NAMALWA (cell line): ENCODE results near the gene PSG11.
"Not testable (repeated sequence)": the region's sequence is repeated elsewhere in the genome, so short reads cannot be mapped to it uniquely, and the experiment has no call there.

ENCODE experiments used
- DNase-seq: peaks from one replicate; pipeline ENCODE4 v3.0.0-alpha.2; 2015; ENCODE audit warnings: low spot score

PSG11 gene

DNA sequence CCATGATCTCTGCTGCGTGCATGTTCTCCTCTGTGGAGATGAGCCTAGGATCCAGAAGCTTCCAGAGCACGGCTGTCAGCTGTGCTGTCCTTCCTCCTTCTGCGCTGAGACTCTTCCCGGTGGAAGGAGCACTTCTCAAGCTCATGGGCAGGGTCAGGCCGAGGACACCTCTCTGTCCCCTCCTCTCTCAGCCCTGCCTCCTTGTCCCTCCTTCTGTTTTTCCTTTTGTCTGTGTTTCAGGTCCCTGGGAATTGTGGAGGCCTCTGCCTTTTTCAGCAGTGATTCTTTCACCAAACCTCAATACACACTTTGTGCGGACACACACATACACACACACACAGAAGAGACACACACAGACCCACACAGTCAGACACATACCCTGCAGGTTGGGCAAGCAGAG is at the start of gene PSG11:
Gene PSG11 (minus strand): TSS at position 101 of the 400 bp plus-strand sequence. CDS start 97 bp downstream, at position 4.
- DNase-seq: not testable (repeated sequence)

DNA sequence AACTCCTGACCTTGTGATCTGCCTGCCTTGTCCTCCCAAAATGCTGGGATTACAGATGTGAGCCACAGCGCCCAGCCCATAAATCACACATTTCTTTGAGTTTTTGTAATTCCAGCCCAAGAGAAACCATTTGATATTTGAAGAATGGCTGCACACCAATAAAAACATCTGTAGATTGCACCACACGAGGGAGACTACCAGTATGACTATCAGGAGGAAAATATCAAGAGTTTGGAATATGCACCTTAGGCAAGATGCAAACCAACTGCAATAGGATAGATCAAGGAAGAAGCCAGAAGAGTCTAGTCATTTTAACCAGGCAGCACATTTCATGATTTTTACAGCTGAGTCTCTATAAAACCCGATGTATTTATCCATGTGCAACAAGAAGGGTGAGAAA is 36.1 kb upstream of the PSG11 start:
- not testable (repeated sequence) for DNase-seq

DNA sequence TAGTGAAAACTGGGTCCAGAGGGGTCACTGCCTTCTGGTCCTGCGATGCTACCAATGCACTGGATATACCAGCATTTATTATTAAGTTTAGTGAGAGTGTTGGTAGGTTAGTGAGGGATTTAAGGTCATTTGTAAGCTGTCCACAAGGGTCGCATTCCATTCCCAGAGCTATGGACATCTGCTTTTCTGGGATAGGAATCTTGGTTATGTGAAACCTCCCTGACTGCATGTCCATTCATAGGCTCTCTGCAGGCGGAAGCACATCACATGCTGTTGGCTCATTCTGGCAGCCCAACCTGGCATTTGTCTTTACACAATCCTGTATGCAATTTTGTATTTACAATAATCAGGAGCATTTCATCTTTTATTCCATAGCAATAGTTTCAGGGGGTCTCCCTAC is 35.1 kb upstream of the PSG11 start:
- not testable (repeated sequence) for DNase-seq

DNA sequence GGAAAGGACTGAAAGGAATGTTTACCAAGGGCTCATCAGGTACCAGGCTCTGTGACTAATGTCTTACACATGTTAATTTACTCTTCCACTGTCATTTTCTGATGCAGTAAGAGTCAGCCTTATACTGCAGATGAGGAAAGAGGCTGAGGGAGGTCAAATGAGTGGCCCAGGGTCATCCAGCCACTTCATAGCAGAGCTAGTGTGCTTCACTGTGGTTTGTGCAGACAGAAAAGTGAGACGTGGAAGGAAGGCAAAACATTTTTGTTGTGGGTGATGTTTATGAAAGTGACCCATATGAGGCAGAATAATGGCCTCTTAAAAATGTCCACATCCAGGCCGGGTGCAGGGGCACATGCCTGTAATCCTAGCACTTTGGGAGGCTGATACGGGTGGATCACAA is 34.0 kb upstream of the PSG11 start:
- DNase-seq: not testable (repeated sequence)

DNA sequence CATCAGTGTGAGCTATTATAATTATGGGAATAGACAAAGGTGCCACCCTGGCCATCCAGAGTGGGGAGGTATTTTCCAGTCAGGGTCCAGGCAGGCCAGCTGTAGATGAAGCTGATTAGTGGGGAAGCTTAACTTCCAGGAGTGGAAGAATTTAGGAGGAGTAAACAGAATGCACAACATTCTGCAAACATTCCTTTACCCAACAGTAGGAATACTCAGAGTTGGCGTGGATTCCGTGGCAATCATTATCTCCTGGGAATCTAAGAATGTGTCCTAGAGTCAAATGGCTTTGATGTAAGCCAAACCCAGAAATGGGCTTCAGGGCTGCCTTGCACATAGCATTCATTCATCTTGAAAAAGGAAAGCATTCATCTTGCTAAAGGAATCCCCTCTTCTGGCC is 33.2 kb upstream of the PSG11 start:
- DNase-seq: not testable (repeated sequence)

DNA sequence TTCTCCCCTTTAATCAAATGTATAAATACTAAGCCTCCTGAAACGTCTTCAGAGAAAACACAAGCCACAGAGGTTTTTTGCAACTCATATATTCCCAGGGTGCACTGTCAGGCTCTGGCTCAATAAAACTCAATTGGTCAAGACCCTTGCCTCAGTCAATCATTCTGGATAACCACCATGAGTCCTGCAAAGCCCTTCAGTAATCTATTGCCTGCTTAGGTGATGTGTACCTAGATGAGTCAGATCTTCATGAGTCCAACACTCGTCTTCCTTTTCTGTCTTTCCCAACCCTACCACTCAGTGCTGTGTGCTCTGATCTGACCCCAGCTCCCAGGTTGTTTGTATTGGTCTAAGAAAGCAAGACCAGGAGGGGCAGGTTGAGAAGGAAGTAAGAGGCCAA is 32.2 kb upstream of the PSG11 start:
- DNase-seq: not testable (repeated sequence)

DNA sequence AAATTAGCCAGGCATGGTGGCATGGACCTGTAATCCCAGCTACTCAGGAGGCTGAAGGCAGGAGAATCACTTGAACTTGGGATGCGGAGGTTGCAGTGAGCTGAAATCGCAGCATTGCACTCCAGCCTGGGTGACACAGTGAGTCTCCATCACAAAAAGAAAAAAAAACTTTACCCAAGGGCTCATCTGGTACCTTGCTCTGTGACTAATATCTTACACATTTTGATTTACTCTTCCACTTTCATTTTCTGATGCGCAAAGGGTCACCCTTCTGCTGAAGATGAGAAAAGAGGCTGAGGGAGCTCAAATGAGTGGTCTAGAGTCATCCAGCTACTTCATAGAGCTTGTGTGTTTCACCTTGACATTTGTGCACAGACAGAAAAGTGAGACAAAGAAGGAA is 21.7 kb upstream of the PSG11 start:
- DNase-seq: not testable (repeated sequence)

DNA sequence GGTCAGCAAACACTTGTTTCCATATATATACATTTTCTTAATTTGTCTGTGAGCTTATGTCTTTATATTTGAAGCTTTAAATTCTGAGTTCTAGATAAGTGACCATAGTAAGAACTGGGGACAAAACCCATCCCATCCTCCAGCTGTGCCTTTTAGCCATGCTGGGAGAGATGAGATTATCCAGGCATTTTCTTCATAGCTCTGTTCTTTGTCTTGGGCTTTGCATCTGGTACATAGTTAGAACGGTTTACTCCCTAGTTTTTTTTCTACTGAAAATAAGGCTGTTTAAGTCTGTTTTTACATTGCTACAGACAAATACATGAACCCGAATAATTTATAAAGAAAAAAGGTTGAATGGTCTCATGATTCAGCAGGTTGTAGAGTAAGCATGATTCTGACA is 20.3 kb upstream of the PSG11 start:
- not testable (repeated sequence) for DNase-seq

DNA sequence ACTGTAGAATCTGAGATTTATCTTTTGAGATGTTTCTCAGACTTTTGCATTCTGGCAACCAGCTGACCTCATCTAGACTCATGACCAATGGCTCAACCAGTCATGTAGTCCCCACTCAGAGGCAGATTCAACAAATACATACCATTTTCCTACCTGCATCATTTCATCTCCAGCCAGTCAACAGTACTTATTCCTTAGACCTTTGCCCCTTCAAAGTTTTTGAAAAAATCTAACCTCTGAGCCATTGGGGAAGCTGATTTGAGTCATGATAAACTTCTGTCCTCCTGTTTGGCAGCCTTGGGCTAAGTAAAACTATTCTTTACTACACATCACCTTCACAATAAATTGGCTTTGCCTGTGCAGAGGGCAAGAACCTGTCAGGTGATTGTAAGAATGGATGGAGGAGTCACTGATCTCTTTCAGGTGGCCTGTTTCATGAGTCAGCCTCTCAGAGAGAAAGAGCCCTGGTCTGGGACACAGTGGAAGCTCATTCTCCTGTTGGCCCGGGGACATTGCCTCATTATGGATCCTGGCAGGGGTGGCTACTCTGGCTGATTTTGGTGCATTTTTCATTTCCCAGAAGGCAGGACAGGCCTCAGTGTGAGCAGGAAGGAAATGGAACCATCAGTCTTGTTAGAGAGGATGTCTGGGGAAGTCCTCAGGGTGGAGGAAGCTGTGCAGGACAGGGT is 17.4 kb upstream of the PSG11 start:
- DNase-seq: not testable (repeated sequence)

DNA sequence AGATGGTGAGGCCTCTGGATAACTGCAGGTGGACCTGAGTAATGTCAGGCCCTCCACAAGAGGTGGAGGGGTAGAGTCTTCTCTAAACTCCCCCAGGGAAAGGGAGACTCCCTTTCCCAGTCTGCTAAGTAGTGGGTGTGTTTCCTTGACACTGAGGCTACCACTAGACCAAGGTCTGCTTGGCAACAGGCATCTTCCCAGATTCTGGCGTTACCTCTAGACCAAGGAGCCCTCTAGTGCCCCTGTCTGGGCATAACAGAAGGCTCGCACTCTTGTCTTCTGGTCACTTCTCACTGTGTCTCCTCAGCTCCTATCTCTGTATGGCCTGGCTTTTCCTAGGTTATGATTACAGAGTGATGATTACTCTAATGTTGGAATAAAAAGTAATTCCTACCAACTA is 5.4 kb upstream of the PSG11 start:
- DNase-seq: not testable (repeated sequence)

DNA sequence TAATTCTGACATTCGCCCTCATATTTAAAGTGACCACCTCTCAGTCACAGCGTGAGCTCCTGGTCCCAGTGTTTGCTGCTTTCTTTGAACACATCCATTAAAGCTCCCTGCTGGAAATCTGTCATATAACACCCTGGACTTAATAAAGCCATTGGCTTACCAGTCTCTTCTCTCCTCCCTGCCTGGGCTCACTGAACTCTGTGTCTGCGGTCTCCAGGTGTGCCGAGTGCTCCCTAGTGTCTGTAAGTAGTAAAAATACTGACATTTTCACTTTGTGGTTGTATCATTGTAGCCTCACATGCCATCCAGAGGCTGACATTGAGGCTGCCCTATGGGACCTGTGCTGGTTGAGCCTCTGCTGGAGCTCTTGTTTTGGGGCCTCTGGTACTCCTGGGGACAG is 2.6 kb upstream of the PSG11 start:
- no peak for DNase-seq

DNA sequence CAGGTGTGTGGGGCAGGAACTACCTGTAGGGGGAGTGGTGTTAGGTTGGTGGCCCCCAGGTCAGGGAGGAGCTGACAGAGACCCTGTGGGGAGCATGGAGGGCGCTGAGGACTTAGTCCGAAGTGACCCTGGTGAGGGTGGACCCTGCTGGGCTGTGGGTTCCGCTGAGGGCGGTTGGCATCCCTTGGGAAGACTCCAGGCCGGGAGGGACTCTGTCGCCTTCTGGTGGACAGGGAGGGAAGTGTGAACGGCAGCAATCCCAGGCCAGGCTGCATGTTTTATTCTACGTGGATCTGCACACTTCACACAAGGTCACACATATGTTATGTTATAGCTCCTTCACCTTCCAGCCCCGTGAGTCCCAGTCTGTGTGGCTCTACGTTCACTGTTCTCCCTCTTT is 1.7 kb upstream of the PSG11 start:
- not testable (repeated sequence) for DNase-seq

DNA sequence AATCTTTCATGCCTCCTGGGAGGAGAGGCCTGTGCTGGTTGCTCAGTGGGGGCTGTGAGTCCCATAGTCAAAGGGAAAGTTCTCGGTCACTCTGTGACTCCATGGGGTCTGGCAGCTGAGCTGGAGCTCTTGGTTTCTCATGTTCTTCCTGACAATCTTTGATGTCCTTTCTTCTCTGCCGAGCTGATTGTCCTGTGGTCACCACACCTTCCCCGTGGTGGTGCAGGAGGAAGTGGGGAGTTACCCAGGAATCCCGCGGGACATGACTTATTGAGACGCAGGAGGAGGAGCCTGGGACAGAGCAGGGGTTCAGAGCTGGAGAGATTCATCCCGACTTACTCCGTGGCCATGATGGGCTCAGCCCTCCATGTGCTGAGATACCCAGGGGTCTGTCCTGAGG is 792 bp upstream of the PSG11 start:
- DNase-seq: not testable (repeated sequence)

DNA sequence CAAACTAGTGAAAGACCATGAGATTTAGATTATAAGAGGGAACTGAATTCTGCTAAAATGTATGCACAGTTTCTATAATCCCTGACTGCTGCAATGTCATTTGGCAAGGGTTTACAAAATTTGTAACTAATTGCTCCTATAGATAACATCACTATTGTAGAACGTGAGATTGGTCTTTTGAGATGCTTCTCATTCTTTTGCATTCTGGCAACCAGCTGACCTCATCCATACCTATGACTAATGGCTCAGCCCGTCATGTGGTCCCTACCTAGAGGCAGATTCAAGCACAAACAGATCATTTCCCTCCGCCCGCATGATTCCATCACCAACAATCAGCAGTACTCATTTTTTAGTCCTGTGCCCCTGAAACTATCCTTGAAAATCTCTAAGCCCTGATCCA is 4.2 kb downstream of the PSG11 start:
- not testable (repeated sequence) for DNase-seq

DNA sequence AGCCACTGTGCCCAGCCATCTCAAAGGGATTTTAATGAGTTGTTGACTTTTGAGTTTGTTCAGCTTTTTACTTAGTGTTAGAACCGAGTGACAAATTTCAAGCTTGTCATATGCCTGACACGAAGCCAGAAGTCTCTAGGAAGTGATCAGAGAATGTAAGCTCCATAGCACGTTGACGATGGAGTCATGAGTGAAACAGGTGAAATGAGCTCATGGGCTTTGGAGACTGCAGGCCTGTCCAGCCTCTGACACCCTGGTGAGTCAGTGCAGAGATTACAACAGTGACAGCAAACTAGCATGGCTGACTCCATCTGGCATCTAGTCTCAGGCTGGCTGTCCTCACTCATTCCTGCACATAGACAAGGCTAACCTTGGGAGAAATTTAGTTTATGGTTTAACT is 4.6 kb downstream of the PSG11 start:
- not testable (repeated sequence) for DNase-seq

DNA sequence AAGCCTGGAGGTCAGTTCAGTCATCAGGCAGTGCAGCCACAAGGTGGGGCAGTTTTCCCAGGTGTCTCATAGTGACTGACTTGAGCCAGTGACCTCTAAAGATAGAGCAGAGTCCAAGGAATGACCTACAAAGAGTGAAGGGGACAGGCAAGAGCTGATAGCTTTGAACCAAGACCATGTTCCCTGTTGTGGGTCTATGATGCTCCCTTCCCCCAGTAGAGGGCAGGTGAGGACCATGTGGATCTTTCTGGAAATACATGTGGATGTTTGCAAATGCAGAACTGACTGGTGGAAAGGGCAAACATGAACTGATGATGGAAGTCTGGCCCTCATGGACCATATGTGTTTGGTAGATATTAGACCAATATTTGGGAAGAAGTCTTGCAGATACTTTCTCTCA is 6.7 kb downstream of the PSG11 start:
- DNase-seq: not testable (repeated sequence)

DNA sequence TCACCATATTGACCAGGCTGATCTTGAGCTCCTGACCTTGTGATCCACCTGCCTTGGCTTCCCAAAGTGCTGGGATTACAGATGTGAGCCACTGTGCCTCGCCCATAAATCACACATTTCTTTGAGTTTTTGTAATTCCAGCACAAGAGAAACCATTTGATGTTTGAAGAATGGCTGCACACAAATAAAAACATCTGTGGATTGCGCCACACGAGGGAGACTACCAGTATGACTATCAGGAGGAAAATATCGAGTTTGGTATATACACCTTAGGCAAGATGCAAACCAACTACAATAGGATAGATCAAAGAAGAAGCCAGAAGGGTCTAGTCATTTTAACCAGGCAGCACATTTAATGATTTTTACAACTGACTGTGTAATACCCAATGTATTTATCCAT is 20.4 kb downstream of the PSG11 start:
- not testable (repeated sequence) for DNase-seq

DNA sequence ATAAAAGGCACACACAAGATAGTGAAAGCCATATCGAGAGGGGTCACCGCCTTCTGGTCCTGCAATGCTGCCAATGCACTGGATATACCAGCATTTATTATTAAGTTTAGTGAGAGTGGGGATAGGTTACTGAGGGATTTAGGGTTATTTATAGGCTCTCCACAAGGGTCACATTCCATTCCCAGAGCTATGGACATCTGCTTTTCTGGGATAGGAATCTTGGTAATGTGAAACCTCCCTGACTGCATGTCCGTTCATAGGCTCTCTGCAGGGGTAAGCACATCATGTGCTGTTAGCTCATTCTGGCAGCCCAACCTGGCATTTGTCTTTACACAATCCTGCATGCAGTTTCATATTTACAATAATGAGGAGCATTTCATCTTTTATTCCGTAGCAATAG is 21.4 kb downstream of the PSG11 start:
- DNase-seq: not testable (repeated sequence)

DNA sequence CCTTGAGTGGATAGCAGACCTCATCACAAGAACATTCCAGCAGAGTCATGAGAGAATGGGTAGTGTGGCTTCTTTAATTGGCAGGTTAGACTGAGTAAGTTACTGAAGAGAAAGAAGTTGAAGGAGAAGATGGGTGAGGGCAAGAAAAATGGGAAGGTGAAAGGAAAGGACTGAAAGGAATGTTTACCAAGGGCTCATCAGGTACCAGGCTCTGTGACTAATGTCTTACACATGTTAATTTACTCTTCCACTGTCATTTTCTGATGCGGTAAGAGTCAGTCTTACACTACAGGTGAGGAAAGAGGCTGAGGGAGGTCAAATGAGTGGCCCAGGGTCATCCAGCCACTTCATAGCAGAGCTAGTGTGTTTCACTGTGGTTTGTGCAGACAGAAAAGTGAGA is 22.6 kb downstream of the PSG11 start:
- not testable (repeated sequence) for DNase-seq

DNA sequence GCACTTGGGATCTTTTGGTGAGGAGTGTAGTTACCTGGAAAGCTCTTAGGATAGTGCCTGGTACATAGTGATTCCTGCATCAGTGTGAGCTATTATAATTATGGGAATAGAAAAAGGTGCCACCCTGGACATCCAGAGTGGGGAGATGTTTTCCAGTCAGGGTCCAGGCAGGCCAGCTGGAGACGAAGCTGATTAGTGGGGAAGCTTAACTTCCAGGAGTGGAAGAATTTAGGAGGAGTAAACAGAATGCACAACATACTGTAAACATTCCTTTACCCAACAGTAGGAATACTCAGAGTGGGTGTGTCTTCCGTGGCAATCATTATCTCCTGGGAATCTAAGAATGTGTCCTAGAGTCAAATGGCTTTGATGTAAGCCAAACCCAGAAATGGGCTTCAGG is 23.3 kb downstream of the PSG11 start:
- not testable (repeated sequence) for DNase-seq

DNA sequence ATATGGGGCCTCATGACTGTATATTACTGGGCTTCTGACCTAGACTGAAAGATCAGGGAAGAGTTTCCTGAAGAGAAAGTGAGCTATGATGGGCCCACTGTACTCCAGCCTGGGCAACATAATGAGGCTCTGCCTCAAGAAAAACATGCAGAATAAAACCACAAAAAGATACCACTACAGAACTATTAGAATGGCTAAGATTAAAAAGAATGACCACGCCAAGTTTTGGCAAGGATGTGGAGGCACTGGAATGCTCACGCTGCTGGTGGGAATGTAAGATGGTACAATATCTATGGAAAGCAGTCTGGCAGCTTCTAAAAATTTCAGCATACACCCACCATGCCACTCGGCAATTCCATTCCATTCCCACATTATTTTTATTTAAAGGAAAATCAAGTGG is 30.1 kb downstream of the PSG11 start:
- DNase-seq: not testable (repeated sequence)

DNA sequence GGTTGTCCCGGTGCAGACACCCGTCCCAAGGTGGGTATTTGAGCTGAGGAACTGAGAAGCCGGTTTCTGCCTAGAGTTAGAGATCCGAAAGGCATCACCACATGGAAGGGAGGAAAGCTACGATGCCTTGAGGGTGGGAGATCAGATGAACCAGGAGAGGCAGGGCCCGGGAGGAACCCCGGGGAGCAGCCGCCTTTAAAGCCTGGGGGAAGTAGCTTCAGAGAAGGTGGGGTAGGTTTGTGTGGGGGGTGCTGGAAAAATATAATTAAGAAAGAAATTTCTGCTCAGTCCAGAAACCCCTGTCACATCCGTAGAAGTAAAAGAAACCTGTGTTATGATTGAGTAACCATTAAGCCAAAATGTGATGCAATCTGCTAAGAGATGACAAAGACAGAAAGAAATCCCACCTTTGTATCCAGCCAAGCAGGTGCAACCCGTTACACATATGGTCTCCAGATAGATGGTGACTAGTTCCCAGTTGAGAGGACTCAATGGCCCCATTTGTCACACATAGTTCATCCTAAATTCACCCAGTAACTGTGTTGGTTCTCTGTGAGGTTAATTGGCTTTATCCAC is 34.2 kb downstream of the PSG11 start:
- DNase-seq: not testable (repeated sequence)

DNA sequence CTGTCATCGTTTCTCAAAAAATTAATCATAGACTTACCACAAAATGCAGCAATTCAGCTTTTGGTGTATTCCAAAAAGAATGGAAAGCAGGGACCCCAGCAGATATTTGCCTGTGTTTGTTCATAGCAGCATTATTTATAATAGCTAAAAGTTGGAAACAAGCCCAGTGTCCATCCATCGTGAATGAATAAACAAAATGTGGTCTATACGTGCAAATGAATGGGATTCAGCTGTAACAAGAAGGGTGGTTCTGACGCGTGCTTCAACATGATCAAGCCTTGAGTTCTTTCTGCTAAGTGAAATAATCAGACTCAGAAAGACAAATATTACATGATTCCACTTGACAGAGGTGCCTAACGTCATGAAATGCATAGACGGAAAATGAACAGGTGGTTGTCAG is 36.4 kb downstream of the PSG11 start:
- DNase-seq: no peak

DNA sequence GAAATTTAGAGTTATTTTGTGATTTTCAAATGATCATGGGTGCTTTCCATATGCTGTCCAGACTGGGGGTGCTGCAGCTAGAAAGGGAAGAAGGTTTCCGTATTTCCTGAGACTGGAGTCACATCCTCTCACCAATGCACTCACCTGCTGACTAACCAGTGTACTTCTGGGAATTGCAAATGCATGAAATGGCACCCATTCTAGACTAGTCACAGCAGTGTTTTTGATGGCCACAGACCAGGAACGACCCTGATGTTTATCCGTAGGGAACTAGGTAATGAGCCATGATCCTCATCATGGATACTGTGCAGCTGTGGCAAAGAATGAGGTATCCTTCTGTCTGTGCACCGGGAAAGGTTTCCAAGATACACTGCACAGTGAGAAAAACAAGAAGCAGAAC is 37.1 kb downstream of the PSG11 start:
- not testable (repeated sequence) for DNase-seq
